GM18526 (cell line): Measurements from ENCODE around the gene ARID1A.
A peak's percentile ranks its signal among the peaks of the same experiment; 100 is the strongest.

Experiments
- POLR2A ChIP-seq: IDR thresholded peaks from 3 replicates; pipeline ENCODE4 v1.6.1; 2011; ENCODE audit not compliant: insufficient read length; ENCODE audit errors: extremely low read depth

ARID1A gene

DNA sequence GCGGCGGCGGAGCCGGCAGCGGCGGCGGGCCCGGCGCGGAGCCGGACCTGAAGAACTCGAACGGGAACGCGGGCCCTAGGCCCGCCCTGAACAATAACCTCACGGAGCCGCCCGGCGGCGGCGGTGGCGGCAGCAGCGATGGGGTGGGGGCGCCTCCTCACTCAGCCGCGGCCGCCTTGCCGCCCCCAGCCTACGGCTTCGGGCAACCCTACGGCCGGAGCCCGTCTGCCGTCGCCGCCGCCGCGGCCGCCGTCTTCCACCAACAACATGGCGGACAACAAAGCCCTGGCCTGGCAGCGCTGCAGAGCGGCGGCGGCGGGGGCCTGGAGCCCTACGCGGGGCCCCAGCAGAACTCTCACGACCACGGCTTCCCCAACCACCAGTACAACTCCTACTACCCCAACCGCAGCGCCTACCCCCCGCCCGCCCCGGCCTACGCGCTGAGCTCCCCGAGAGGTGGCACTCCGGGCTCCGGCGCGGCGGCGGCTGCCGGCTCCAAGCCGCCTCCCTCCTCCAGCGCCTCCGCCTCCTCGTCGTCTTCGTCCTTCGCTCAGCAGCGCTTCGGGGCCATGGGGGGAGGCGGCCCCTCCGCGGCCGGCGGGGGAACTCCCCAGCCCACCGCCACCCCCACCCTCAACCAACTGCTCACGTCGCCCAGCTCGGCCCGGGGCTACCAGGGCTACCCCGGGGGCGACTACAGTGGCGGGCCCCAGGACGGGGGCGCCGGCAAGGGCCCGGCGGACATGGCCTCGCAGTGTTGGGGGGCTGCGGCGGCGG is 1.0 kb downstream of the ARID1A start:
- TF ChIP-seq POLR2A = peak; percentile 48

DNA sequence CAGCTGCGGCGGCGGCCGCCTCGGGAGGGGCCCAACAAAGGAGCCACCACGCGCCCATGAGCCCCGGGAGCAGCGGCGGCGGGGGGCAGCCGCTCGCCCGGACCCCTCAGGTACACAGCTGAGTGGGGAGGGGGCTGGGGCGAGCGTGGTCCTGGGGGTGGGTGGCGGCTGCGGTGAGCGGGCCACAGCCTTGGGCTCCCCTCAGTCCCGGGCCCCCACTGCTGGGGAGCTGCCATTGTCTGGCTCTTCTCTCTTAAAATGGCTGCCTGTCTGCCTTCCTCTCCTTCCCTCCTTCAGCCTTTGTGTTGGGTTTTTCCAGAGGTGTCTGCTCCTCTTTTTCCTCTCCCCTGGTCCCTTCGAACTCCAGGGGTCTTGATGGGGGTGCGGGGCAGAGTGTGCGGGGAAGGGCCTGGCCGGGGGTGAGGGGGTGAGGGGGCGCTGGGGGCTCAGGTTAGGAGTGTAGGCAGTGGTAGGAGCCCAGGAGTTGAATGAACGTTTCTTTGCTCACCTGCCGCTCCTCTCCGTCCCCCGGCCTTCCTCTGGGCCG is 1.7 kb downstream of the ARID1A start:
- peak; percentile 35 for TF ChIP-seq POLR2A

DNA sequence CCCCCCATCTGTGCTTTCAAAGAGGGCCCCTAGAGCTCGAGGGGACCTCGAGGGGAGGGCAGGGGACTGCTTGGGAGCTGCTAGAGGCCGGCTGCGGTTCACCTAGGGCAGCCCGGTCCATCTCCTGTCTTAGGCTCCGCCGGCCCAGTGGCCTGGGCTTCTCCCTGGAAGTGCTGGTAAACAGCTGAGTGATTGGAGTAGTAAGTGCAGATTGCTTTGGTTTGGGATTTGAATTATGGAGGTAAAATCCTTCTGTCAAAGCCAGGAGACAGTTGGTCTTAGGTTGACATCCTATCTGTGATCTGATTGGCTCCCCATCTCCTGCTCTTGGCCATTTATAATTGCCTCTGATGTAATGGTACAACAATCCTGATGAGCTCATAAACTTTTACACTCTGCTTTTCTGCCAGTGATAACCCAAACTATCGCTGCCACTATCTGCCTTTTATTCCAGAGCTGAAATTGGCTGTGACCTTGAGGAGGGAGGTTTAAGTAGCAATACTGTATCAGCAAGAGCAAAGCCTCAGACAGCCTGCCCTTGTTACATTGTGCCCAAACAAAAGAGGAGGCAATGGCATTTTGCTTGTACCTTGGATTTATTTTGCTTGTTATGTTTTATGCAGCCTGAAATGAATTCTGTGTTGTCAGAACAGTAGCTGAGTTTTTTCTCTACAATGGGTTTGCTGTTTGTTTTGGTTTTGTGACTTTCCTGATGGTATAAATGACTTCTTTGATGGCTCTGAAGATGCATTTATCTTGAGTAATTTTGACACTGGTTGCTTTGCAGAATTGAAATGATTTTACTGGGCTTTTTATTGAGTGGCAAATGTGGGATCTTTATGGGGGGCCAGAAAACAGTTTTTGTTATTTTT is 2.4 kb downstream of the ARID1A start:
- no peak for TF ChIP-seq POLR2A

DNA sequence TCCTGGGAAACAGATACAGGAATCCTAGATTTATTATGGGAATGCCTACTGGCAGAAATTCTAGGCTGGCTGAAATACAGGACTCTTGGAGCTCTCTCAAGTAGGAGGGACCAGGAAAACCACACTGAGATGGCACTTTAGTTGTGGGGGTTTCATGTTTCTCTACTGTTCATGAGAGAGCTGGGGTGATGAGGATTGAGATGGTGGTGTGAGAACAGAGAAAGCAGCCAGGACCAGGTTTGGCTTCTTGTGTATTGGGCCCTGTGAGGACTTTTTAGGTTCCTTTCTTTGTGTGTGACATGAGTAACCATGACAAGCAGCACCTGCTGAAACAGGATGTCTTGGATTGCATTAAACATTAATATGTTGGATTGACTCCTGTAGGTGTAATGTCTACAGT is 4.9 kb downstream of the ARID1A start:
- TF ChIP-seq POLR2A = no peak

DNA sequence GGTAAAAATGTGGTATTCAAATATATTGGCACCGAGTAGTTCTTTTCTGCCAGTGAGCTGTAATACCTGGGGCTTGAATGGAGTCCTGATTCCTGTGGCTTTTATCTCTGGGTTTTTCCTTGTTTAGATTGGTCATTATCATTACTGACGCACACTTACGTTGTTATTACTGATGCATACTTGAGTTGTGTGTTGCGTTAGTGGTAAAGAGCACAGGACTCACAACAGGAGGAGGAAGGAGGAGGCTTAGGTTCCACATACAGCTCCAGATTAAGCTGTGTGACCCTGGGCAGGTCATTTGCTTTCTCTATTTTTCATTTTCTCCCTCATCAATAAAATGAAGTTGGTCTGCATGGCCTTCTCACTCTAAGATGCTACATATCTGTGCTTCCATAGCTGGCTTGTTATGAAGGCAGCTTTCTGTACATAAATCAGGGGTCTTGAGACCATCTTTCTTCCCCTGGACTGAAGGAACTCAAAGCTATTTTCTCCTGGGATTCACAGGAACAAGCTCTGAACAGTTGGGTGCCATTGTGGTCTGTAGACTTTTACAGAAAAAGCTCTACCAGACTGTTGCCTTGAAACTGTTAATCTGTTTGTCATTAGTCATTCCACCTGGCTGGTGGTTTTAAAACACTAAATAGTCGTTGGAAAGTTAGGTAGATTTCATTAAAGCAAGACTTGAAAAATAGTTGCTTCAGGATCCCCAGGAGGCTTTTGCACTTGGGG is 5.6 kb downstream of the ARID1A start:
- TF ChIP-seq POLR2A = no peak

DNA sequence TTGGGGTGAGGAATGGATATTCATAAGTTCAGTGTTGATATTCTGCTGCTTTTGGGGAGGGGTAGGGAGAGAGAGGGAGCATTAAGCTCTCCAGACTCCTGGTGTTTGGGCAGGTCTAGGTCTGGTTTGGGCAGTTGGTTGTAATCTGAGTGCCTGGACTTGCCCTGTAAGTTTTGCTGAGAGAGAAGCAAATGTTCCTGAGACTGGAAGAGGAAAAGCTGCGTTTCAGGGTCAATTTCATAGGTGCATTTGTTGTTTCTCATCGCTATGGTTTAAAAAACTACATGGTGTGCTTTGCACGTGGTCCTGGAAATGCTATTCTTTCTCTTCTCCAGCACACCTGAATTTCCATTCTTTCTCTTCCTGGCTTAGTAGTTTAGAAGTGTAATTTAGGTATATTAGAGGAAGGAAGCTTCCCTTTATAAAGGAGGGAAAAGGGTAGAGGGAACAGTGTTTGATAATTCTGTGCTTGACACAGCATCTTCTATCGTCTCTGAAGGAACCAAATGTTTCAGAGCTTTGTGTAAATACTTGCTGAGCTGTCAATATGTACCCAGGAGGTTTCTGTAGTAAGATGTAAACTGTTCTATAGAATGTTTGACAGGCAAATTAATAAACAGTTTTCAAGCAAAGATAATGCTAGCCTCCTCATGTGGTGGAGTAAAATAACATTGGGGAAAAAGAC is 6.3 kb downstream of the ARID1A start:
- TF ChIP-seq POLR2A = no peak

DNA sequence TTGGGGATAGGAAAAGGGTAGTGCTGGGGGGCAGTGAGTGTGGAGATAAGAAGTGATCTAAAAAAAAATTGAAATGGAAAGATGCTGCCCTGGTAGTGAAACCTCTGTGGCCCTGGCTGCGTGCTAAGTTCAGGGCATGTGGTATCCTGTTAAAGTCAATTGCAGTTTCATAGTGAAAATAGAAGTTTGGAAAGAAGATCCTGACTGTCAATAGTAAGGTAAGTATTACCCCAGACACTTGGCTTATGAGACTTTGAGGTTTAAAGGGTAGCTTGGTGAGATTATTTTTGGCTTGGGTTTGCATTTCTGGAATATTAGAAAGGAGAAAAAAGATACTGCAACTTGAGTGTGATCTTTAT is 6.8 kb downstream of the ARID1A start:
- TF ChIP-seq POLR2A = no peak

DNA sequence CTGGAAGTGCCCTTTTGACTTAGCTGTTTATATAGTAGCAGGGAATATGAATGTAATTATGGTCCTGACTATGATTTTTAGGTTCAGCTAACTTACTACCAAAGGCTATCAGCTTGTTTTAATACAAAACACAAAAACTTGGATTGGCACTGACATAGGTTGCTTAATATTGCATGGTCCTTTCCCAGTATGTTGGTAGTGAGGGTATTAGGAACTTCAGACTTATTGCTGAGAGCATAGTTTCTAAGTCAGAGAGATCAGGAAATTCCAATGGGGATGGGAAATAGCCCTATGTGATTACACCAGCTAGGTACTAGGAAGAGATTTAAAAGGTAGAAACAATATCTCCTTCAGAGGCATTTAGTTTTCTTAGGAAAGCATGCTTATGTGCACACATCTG is 7.7 kb downstream of the ARID1A start:
- no peak for TF ChIP-seq POLR2A

DNA sequence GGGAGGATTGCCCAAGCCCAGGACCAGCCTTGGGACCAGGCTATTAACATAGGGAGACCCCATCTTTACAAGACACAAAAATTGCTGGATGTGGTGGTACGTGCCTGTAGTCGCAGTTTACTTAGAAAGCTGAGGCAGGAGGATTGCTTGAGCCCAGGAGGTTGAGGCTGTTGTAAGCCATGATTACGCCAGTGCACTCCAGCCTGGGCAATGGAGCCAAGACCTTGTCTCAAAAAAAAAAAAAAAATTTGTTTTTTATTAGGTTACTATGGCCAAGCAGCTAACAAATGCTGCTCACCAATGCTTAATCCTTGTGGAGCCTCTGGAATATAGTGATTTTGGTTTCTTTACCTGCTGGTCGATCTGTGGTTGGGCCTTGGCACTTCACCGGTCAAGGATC is 8.8 kb downstream of the ARID1A start:
- no peak for TF ChIP-seq POLR2A

DNA sequence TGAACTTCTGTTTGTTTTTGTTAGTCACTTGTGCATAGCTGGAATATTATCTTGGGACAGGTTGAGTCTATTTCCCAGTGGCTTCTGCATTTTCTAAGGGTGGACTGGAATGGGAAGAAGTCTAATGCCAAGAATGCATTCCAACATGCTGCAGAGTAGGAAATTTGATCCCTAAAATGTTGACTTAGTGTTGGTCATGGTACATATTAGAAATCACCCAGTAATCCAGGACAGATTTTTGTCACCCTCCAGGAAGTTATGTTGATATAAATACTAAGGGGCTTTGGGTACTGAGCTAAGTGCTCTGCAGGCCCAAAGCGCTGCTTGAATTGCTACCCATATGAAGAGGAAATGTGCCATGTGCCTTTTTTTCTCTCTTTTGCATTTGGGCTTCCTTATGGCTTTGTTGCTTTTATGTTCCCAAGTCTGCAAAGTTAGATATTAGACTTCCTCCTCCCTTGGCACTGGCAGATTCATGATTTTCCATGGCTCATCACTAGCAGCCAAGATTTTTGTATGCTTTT is 10.0 kb downstream of the ARID1A start:
- TF ChIP-seq POLR2A = no peak

DNA sequence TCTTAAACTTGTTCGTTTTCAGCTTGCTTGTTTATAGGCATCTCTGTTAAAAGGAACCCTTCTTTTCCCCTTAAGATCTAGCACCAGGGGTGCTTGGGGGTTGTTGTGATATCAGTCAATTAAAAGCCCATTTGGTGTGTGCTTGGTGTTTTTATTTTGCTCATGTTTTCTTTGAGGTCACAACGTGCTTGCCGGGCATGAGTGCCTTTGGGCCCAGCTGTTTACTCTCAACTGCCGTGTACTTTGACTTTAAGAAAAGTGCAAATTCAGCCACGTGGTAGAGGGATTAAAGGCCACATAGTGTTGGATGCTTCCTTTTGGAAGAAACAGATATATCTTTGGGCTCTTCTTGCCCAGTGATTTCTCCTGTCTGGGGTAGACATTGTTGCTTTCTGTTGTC is 10.5 kb downstream of the ARID1A start:
- TF ChIP-seq POLR2A = no peak

DNA sequence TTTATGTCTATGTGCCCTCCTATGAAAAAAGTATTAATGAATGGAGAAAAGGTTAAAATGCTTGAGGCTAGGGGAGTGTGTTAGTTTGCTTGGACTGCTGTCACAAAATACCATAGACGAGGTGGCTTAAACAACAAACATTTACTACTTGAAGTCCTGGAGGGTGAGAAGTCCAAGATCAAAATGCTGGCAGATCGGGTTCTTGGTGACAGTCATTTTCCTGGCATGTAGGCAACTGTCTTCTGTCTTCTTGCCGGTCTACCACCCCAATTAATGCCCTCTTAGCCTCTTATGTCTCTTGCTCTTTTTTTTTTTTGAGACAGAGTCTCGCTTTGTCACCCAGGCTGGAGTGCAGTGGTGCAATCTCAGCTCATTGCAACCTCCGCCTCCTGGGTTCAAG is 15.0 kb downstream of the ARID1A start:
- TF ChIP-seq POLR2A = no peak

DNA sequence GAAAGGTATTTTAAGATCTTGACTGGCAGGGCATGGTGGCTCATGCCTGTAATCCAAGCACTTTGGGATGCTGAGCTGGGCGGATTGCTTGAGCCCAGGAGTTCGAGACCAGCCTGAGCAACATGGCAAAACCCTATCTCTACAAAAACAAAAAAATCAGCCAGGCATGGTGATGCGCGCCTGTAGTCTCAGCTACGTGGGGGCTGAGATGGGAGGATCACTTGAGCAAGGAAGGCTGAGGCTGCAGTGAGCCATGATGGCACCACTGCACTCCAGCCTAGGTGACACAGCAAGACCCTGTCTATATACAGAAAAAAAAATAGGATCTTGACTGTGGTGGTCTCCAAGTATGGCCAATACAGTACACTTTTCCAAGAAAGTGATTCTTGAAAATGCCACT is 16.0 kb downstream of the ARID1A start:
- no peak for TF ChIP-seq POLR2A

DNA sequence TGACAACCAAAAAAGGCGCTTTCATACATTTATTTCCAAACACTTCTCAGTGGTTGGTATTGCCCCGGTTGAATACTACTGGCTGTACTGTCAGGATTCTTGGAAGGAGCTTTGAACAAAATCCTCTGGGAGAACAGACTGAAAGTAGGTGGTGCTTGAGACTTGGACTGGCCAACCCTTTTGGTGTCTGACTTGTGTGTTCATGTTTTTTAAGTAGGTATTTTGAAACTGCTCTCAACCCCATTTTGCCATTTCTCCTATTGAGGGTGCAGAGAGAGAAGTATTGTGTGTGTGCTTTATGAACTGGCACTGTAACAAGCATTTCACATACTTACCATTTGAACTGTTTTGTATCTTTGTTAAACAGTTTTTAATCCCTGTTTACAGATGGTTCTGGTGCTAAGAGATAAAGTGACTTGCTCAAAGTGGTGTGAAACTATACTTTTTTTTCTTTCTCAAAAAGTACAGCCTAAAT is 21.2 kb downstream of the ARID1A start:
- no peak for TF ChIP-seq POLR2A

DNA sequence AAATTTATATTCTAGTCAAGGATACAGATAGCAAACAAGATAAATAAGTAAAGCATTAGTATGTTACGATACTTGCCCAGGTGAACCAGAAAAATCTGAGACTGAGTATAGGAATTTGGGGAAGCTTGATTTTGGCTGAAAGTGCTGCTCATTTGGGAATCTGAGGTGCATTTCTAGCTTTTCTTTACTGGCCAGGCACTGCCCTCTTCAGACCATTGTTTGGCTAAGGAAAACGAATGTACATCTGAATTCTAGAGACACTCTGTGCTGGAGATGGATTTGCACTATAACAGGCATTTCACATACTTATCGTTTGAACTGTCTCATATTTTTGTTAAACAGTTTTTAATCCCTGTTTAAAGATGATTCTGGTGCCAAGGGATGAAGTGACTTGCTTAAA is 23.4 kb downstream of the ARID1A start:
- TF ChIP-seq POLR2A = no peak
